Chondrocyte (in vitro differentiated cells): ENCODE measurements around the gene CFAP58. TPM values are rescaled to one million over a fixed set of nuclear protein-coding genes. Genes with fewer than 3 reads are reported as not detected.

Experiments
- DNase-seq: peaks from one replicate; pipeline ENCODE4 v3.0.0; 2021; ENCODE audit warnings: mixed read lengths, low spot score
- H3K27ac Mint-ChIP-seq: one replicate; pipeline ENCODE4 v1.8.0; 2021; ENCODE audit warnings: mild to moderate bottlenecking, moderate library complexity, mixed read lengths; ENCODE audit not compliant: unreplicated experiment
- H3K27me3 Mint-ChIP-seq: 2 replicates; pipeline ENCODE4 v1.8.0; 2021; ENCODE audit warnings: low read depth, mixed read lengths
- H3K36me3 Mint-ChIP-seq: 2 replicates; pipeline ENCODE4 v1.8.0; 2021; ENCODE audit warnings: low read depth, mixed read lengths
- H3K4me1 Mint-ChIP-seq: 2 replicates; pipeline ENCODE4 v1.8.0; 2021; ENCODE audit warnings: low read depth, mild to moderate bottlenecking, mixed read lengths
- H3K4me3 Mint-ChIP-seq: one replicate; pipeline ENCODE4 v1.8.0; 2021; ENCODE audit warnings: mild to moderate bottlenecking, moderate library complexity, mixed read lengths; ENCODE audit not compliant: unreplicated experiment
- H3K9me3 Mint-ChIP-seq: 2 replicates; pipeline ENCODE4 v1.8.0; 2021; ENCODE audit warnings: low read depth, mixed read lengths
- total RNA-seq: library from RNA; stranded (reverse); gene quantifications from 3 replicates; pipeline ENCODE4 v1.2.1, GENCODE V29; 2021
- TF ChIP-seq, protein P1 (sequence below): fragments of 200-600 bp; sonication (generic); IDR thresholded peaks from 2 replicates; pipeline ENCODE4 v1.5.0; 2021; ENCODE audit warnings: antibody characterized with exemption, mild to moderate bottlenecking, moderate library complexity

Gene CFAP58
- total RNA-seq, 1 donor from 2014 or later = 0.15 TPM

DNA sequence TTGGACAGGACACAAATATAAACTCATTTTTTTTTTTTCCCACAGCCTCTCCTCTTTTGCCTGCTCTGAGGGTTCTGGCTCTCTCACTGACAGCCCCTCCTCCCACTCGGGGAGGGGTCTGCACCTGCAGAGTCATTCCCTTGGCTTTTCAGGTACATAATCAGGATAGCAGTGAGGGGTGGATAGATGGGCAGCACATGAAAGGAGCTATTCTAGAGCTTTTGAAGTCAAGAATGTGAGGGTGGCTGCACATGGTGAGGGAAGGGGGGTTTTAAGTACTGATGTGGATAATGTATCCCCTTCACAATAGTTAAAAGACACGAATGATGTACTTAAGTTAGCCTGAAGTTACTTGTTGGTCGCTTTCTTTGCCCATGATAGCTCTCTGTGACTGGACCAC, 76.2 kb downstream of the CFAP58 start:
- Mint-ChIP-seq H3K4me3 (no peak overlapping the region), H3K27ac (no peak overlapping the region), H3K27me3 (peaks cover 9% of the 10 kb centered on the region), H3K9me3 (no peaks in the 10 kb centered on the region), H3K36me3 (no peaks in the 10 kb centered on the region), H3K4me1 (no peaks in the 10 kb centered on the region)
- TF ChIP-seq, protein P1, sequence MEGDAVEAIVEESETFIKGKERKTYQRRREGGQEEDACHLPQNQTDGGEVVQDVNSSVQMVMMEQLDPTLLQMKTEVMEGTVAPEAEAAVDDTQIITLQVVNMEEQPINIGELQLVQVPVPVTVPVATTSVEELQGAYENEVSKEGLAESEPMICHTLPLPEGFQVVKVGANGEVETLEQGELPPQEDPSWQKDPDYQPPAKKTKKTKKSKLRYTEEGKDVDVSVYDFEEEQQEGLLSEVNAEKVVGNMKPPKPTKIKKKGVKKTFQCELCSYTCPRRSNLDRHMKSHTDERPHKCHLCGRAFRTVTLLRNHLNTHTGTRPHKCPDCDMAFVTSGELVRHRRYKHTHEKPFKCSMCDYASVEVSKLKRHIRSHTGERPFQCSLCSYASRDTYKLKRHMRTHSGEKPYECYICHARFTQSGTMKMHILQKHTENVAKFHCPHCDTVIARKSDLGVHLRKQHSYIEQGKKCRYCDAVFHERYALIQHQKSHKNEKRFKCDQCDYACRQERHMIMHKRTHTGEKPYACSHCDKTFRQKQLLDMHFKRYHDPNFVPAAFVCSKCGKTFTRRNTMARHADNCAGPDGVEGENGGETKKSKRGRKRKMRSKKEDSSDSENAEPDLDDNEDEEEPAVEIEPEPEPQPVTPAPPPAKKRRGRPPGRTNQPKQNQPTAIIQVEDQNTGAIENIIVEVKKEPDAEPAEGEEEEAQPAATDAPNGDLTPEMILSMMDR = no peak
- DNase-seq = no peak

- Mint-ChIP-seq H3K27me3 (peaks cover 9% of the 10 kb centered on the region), H3K4me3 (no peak overlapping the region), H3K36me3 (no peaks in the 10 kb centered on the region), H3K9me3 (no peaks in the 10 kb centered on the region), H3K4me1 (no peaks in the 10 kb centered on the region), H3K27ac (no peak overlapping the region)
- DNase-seq = no peak
- TF ChIP-seq, protein P1 = no peak
These were observed 76.7 kb downstream of the CFAP58 start for GRCh38 chr10:104430360-104430759.

GRCh38 chr10:104433669-104434068, 80.0 kb downstream of the CFAP58 start:
- TF ChIP-seq, protein P1 = no peak
- no peak for DNase-seq
- no peaks in the 10 kb centered on the region for H3K4me1 Mint-ChIP-seq
- H3K9me3 Mint-ChIP-seq = no peaks in the 10 kb centered on the region
- H3K27me3 Mint-ChIP-seq = peaks cover 7% of the 10 kb centered on the region
- no peak overlapping the region for H3K4me3 Mint-ChIP-seq
- H3K36me3 Mint-ChIP-seq = no peaks in the 10 kb centered on the region
- H3K27ac Mint-ChIP-seq = no peak overlapping the region

GRCh38 chr10:104434601-104435000, 81.0 kb downstream of the CFAP58 start:
- Mint-ChIP-seq H3K4me3 (no peak overlapping the region), H3K36me3 (no peaks in the 10 kb centered on the region), H3K4me1 (no peaks in the 10 kb centered on the region), H3K27me3 (peaks cover 6% of the 10 kb centered on the region), H3K27ac (no peak overlapping the region), H3K9me3 (no peaks in the 10 kb centered on the region)
- TF ChIP-seq, protein P1 = no peak
- no peak for DNase-seq

DNA sequence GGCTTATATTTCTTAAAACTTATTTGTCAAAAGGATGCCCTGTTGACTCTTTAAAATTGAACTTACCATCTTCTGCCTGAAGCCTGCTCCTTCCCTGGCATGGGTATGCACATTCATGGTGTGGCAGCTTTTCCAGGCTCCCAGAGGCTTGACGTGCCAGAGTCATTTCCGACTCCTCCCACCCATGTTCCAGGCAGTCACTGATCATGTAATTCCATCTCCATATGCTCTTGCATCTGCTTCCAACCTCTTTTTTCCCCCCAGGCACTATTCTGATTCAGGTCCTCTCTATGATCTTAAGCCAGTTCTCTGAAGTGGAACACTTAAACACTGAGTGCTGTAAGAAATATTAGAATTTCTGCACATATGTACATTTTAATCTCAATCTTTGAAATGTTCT, 82.2 kb downstream of the CFAP58 start:
- no peaks in the 10 kb centered on the region for H3K27me3 Mint-ChIP-seq
- H3K4me3 Mint-ChIP-seq = no peak overlapping the region
- H3K9me3 Mint-ChIP-seq = no peaks in the 10 kb centered on the region
- no peaks in the 10 kb centered on the region for H3K36me3 Mint-ChIP-seq
- H3K27ac Mint-ChIP-seq = no peak overlapping the region
- H3K4me1 Mint-ChIP-seq = no peaks in the 10 kb centered on the region
- no peak for DNase-seq
- TF ChIP-seq, protein P1 = no peak
